Stimulated activated CD8-positive, alpha-beta memory T cell treated with anti-CD3 and anti-CD28 coated beads, Interleukin-15, amount 100 ng/mL, for 4 hours (primary cell): ENCODE results near the gene UBQLN1.
A peak's percentile ranks its signal among the peaks of the same experiment; 100 is the strongest.
"Not testable (repeated sequence)": the region's sequence is repeated elsewhere in the genome, so short reads cannot be mapped to it uniquely, and the experiment has no call there.

Experiments used
- DNase-seq, 2 donors: peaks; one replicate each; pipeline ENCODE4 v3.0.0-alpha.2; 2020; ENCODE audit warnings: low read depth in 2 of 2

UBQLN1 gene

GRCh38 chr9:83707768-83708514 lies at the start of gene UBQLN1:
TSS of gene UBQLN1 (minus strand) at chr9:83707958. CDS start at chr9:83707679, 279 bp downstream.
- DNase-seq: peak; percentile 81 to 84

- no peak for DNase-seq
These were observed 46.7 kb upstream of the UBQLN1 start for GRCh38 chr9:83754383-83754977.

GRCh38 chr9:83749706-83750105 lies 41.9 kb upstream of the UBQLN1 start:
- no peak for DNase-seq

GRCh38 chr9:83744206-83744605 lies 36.4 kb upstream of the UBQLN1 start:
- DNase-seq: no peak

- DNase-seq: no peak
These were observed 26.0 kb upstream of the UBQLN1 start for GRCh38 chr9:83733739-83734138.

GRCh38 chr9:83728591-83729368 lies 21.0 kb upstream of the UBQLN1 start:
- DNase-seq: not testable (repeated sequence)

GRCh38 chr9:83724436-83724835 lies 16.7 kb upstream of the UBQLN1 start:
- no peak for DNase-seq

GRCh38 chr9:83722726-83723495 lies 15.2 kb upstream of the UBQLN1 start:
- DNase-seq: no peak

GRCh38 chr9:83721509-83721908 lies 13.8 kb upstream of the UBQLN1 start:
- no peak for DNase-seq

GRCh38 chr9:83715794-83716193 lies 8.0 kb upstream of the UBQLN1 start:
- no peak for DNase-seq

GRCh38 chr9:83715221-83715620 lies 7.5 kb upstream of the UBQLN1 start:
- no peak for DNase-seq

GRCh38 chr9:83714329-83714728 lies 6.6 kb upstream of the UBQLN1 start:
- DNase-seq: no peak

- DNase-seq: peak; percentile 24 to 32
These were observed 879 bp upstream of the UBQLN1 start for GRCh38 chr9:83708515-83709158.

- DNase-seq: no peak
These were observed 315 bp downstream of the UBQLN1 start for GRCh38 chr9:83707518-83707767.

GRCh38 chr9:83706676-83707517 lies 861 bp downstream of the UBQLN1 start:
- peak; percentile 60 to 63 for DNase-seq

GRCh38 chr9:83705219-83705651 lies 2.5 kb downstream of the UBQLN1 start:
- not testable (repeated sequence) for DNase-seq

- no peak for DNase-seq
These were observed 6.0 kb downstream of the UBQLN1 start for GRCh38 chr9:83701769-83702168.

GRCh38 chr9:83701286-83701685 lies 6.5 kb downstream of the UBQLN1 start:
- DNase-seq: no peak

- no peak for DNase-seq
These were observed 8.1 kb downstream of the UBQLN1 start for GRCh38 chr9:83699615-83700014.

GRCh38 chr9:83698976-83699585 lies 8.7 kb downstream of the UBQLN1 start:
- no peak for DNase-seq
